NCI-H345 treated with DMSO at 0.1 percent for 48 hours (cell line): Measurements from ENCODE around the gene QPCT.
A peak's percentile ranks its signal among the peaks of the same experiment; 100 is the strongest.
"Not testable (repeated sequence)": the region's sequence is repeated elsewhere in the genome, so short reads cannot be mapped to it uniquely, and the experiment has no call there.

Experiments
- DNase-seq: peaks from one replicate; lab custom pipeline; 2025; ENCODE audit not compliant: unreplicated experiment; lab: John Stamatoyannopoulos, UW

The QPCT gene

GRCh38 chr2:37344453-37345361 lies at the start of gene QPCT:
Gene QPCT, plus strand, starts transcription at chr2:37344630. Its CDS starts 102 bp downstream, at chr2:37344732.
- no peak for DNase-seq

DNA sequence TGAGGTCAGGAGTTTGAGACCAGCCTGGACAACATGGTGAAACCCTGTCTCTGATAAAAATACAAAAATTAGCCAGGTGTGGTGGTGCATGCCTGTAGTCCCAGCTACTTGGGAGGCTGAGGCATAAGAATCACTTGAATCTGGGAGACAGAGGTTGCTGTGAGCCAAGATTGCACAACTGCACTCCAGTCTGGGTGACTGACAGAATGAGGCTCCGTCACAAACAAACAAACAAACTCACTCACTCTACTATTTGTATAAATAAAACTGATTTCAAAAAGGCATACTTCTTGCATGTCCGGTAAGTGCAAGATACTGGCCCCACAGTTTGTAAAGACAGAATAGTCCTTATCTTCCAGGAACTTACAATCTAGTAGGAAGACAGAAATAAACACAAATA lies 49.6 kb upstream of the QPCT start:
- DNase-seq, result not testable (repeated sequence)

- DNase-seq, result no peak
Observed at GRCh38 chr2:37295469-37296073, 48.9 kb upstream of the QPCT start.

GRCh38 chr2:37297632-37298031 lies 46.8 kb upstream of the QPCT start:
- DNase-seq, result no peak

- DNase-seq, result no peak
Observed at GRCh38 chr2:37300146-37300545, 44.3 kb upstream of the QPCT start.

DNA sequence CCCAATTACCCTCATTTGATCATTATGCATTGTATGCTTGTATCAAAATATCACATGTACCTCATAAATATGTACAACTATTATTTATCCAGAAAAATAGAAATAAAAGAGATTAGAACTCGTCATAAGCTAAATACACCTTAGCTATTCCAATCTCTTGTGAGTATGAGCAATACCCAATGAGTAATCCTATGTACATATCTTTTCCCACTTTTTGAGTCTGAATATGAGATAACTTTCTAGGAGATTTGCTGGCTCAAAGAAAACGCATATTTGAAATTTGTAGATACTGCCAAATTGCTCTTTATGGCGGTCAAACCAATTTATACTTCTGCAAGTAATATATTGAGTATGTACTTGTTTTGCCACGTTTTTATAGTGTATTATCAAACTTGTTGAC lies 43.9 kb upstream of the QPCT start:
- no peak for DNase-seq

DNA sequence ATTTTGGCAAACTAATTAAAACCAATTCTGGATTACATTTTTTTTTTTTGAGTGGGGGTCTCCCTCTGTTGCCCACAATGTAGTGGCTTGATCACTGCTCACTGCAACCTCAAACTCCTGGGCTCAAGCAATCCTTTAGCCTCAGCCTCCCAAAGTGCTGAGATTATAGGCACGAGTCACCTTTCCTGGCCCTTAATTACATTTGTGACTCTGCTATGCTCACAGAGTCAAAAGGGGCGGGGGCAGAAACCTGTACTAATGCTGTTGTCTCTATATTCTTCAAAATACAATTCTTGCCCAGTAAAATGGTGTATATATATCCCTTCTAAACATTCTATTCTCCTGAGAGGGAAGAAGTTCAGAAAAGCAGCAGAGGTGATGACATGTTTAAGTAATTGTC lies 43.0 kb upstream of the QPCT start:
- no peak for DNase-seq

GRCh38 chr2:37302701-37303252 lies 41.7 kb upstream of the QPCT start:
- no peak for DNase-seq

GRCh38 chr2:37306024-37306423 lies 38.4 kb upstream of the QPCT start:
- peak; percentile 58 for DNase-seq

GRCh38 chr2:37307500-37307899 lies 36.9 kb upstream of the QPCT start:
- no peak for DNase-seq

DNA sequence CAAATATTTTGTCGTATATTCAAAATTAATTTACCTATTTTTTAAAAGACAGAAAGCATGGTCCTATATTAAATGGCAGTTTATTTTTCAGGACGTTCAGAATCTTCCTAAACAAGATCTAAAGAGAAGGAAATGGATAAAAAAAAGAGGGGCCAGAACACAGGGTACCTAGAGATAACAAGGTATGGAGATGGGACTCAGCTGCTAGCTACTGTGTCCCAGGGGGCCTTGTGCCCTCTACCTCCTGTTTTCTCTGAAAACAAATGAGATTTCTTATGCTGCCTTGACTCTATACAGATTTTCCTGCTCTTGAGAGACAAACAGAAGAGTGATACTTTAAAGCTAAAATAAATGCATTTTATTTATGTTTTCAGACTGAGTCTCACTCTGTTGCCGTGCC lies 29.1 kb upstream of the QPCT start:
- no peak for DNase-seq

DNA sequence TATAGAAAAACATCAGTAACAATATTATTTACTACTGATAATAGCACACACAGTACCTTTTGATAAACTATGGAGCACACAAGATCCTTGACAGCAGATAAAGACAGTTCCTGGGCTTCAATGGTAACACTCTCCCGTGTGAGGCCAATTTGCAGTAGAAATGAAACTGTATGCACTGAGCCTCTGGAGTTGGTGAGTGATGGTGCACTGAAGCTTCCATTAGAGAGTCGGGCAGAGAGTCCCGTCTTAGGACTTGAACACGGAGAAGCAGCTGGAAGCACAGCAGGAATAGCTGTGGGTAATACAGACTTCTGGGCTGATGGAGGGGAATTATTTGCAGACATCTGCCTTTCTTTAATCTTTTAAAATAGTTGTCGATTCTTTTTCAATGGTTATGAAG lies 28.2 kb upstream of the QPCT start:
- DNase-seq, result no peak

GRCh38 chr2:37317746-37318145 lies 26.7 kb upstream of the QPCT start:
- no peak for DNase-seq

- no peak for DNase-seq
Observed at GRCh38 chr2:37318401-37318800, 26.0 kb upstream of the QPCT start.

- DNase-seq, result no peak
Observed at GRCh38 chr2:37319754-37320609, 24.4 kb upstream of the QPCT start.

- DNase-seq, result no peak
Observed at GRCh38 chr2:37321029-37321682, 23.3 kb upstream of the QPCT start.

- DNase-seq, result no peak
Observed at GRCh38 chr2:37322368-37322767, 22.1 kb upstream of the QPCT start.

DNA sequence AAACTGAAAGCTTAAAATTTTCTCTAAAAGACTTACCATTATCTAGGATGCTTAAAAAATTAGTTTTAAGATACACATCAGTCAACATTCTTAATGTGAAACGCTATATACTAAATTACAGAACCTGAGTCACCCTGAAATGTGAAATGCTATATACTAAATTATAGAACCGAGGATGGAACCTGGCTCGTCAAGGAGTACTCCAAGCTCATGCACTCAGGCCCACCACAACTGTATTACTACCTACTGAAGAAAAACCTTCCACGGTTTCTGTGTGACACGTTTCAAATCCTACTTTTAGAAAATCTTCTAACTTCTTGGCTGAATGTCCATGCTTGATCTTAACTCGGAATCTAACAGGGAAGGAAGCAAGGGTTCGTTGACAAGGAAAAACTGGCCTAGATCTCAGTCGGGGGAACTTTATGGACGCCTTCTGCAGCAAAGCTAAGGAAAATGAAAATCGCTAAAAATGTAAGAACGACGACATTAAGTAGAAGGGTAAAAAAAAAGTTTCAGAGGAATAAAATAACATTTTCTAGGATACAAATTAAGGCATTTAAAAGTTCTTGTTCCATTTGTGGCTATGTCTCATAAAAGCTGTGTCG lies 21.2 kb upstream of the QPCT start:
- DNase-seq, result no peak

DNA sequence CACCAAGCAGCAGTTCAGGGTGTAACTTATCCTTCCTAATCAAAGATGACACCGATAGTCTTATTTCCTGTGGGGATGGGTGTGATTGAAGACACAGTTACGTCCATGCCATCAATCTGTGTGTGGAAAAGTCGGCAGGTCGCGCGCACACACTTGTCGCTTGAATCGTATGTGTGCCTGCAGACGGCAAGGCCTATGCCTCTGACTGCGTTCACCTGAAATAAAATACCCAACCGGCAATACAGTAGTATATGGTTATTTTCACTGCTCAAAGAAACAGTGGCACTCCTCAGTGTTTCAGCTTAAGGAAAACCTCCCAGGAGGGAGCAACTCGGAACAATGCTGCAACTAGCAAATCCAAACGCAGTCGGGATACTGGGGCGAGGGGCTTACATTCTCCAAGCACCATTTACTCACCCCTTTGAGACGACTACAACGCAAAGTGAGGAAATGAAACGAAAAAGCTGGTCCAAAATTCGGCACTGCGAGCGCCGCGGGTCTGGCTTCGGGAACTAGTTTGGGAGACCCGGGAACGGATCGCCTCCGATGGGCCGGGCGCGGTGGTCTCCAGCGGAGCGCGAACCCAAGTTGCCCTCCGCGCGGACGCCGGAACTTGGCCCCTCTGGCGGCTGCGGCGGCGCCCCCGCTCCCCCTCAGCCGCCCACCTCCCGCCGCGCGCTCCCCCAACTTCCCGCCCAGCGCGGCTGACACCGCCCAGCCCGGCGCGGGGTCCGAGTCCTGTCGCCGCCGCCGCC lies 20.5 kb upstream of the QPCT start:
- DNase-seq, result no peak

DNA sequence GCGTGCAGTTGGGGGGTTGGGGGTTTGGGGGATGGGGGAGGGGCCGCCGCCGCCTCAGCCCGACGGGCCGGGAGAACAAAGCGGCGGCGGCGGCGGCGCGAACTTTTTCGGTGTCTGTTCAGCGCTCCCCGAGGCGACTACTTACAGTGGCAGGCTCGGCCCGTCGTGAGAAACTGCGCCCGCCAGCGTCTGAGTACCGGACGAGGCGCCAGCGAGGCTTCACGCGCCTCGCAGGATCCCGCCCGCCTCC lies 20.0 kb upstream of the QPCT start:
- no peak for DNase-seq
